ENCODE results near the gene SUMF1. TPM values are rescaled to one million over a fixed set of nuclear protein-coding genes. Genes with fewer than 3 reads are reported as not detected.

SUMF1 gene
- total RNA-seq, 1 donor: 94.5 TPM

DNA sequence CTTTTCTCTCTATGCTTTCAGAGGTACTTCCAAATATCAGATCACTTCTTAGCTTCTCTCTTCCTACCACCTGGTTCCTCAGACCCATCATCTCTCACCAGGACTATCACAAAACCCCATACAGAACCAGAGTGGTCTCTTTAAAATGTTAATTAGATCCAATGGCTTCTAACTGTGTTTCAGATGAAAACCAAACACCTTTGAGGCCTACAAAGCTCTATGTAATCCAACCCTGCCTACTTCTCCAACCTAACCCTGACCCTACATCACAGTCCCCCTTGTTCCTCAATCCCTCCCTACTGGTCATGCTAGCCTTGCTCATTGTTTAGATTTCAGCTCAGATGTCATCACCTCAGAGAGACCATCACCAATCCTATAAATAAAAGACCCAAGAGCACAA lies 34.8 kb downstream of the SUMF1 start:
- H3K36me3 ChIP-seq (ENCODE audit: insufficient read depth, low read length): no peaks in the 10 kb centered on the region
- H3K27me3 ChIP-seq (ENCODE audit: insufficient read depth, low read length): no peaks in the 10 kb centered on the region
- no peak overlapping the region for H2AFZ ChIP-seq (ENCODE audit: low read length)
- no peak overlapping the region for H3K27ac ChIP-seq (ENCODE audit: low read depth, low read length)
- H3K4me3 ChIP-seq (ENCODE audit: insufficient read depth, low read length): no peak overlapping the region
- no peak for DNase-seq (ENCODE audit: insufficient read length, low spot score, missing footprints)
- H3K9me3 ChIP-seq (ENCODE audit: low read depth, low read length): no peaks in the 10 kb centered on the region
- H3K4me1 ChIP-seq (ENCODE audit: insufficient read depth, low read length): peaks cover 2% of the 10 kb centered on the region
- TF ChIP-seq CTCF (IDR thresholded peaks at IDR 0.05; ENCODE audit: extremely low read depth, low read depth, low read length): no peak
- no peak overlapping the region for H3K4me2 ChIP-seq (ENCODE audit: insufficient read depth, low read length)
- no peaks in the 10 kb centered on the region for H3K79me2 ChIP-seq (ENCODE audit: insufficient read depth, low read length)
- no peaks in the 10 kb centered on the region for H4K20me1 ChIP-seq (ENCODE audit: insufficient read depth, low read length)

DNA sequence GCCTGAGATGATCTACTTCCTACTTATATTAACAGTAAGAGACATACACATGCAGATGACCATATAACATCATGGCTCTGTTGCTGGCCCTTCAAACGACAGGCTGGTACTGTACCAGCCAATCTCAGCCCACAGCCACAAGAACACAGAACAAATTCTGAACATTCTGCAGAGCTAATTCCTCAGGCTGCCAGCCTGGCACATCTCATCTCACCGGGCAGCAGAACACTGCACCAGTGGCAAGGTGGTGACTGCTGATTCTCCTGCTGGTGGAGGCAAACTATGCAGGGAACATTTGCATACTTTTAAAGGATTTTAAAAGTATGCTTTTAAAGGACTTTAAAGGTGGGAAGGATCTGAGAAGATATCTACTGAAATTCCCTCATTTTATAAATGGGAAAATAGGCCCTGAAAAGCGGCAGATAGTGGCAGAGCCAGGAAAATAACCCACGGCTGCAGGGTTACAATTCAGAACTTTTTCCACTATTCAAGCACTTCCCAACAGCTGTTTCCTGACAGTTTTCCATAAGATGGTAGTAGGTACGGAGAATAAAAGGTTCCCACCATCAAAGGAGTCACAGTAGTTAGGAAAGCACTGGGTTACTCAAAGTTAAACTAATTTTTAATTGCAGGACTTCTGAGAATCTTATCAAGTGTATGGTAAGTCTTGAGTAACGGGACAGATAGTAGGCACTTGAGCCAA lies 37.3 kb downstream of the SUMF1 start:
- no peak overlapping the region for H3K4me2 ChIP-seq (ENCODE audit: insufficient read depth, low read length)
- H3K79me2 ChIP-seq (ENCODE audit: insufficient read depth, low read length): no peaks in the 10 kb centered on the region
- H2AFZ ChIP-seq (ENCODE audit: low read length): no peak overlapping the region
- no peaks in the 10 kb centered on the region for H3K36me3 ChIP-seq (ENCODE audit: insufficient read depth, low read length)
- H3K27me3 ChIP-seq (ENCODE audit: insufficient read depth, low read length): no peaks in the 10 kb centered on the region
- H3K4me3 ChIP-seq (ENCODE audit: insufficient read depth, low read length): no peak overlapping the region
- no peaks in the 10 kb centered on the region for H4K20me1 ChIP-seq (ENCODE audit: insufficient read depth, low read length)
- H3K9me3 ChIP-seq (ENCODE audit: low read depth, low read length): no peaks in the 10 kb centered on the region
- no peak overlapping the region for H3K27ac ChIP-seq (ENCODE audit: low read depth, low read length)
- peaks cover 21% of the 10 kb centered on the region for H3K4me1 ChIP-seq (ENCODE audit: insufficient read depth, low read length)
- no peak for DNase-seq (ENCODE audit: insufficient read length, low spot score, missing footprints)
- TF ChIP-seq CTCF (IDR thresholded peaks at IDR 0.05; ENCODE audit: extremely low read depth, low read depth, low read length): no peak

- Histone ChIP-seq H3K27ac (ENCODE audit: low read depth, low read length) (peak overlapping the region; percentile 80), H3K4me2 (ENCODE audit: insufficient read depth, low read length) (peak overlapping the region; percentile 49)
- no peak for TF ChIP-seq CTCF (IDR thresholded peaks at IDR 0.05; ENCODE audit: extremely low read depth, low read depth, low read length)
Measured at GRCh38 chr3:4426782-4427344, 40.2 kb downstream of the SUMF1 start.

GRCh38 chr3:4426261-4426781 lies 40.7 kb downstream of the SUMF1 start:
- no peak for TF ChIP-seq CTCF (IDR thresholded peaks at IDR 0.05; ENCODE audit: extremely low read depth, low read depth, low read length)
- Histone ChIP-seq H3K27ac (ENCODE audit: low read depth, low read length) (peak overlapping the region; percentile 80), H3K4me1 (ENCODE audit: insufficient read depth, low read length) (peaks cover 24% of the 10 kb centered on the region), H3K36me3 (ENCODE audit: insufficient read depth, low read length) (no peaks in the 10 kb centered on the region), H3K4me2 (ENCODE audit: insufficient read depth, low read length) (peak overlapping the region; percentile 49), H3K4me3 (ENCODE audit: insufficient read depth, low read length) (no peak overlapping the region), H3K79me2 (ENCODE audit: insufficient read depth, low read length) (no peaks in the 10 kb centered on the region), H3K27me3 (ENCODE audit: insufficient read depth, low read length) (no peaks in the 10 kb centered on the region), H4K20me1 (ENCODE audit: insufficient read depth, low read length) (no peaks in the 10 kb centered on the region), H3K9me3 (ENCODE audit: low read depth, low read length) (no peaks in the 10 kb centered on the region), H2AFZ (ENCODE audit: low read length) (no peak overlapping the region)
- DNase-seq (ENCODE audit: insufficient read length, low spot score, missing footprints): no peak

More at GRCh38 chr3:4426782-4427344, 40.2 kb downstream of the SUMF1 start:
- no peaks in the 10 kb centered on the region for H3K9me3 ChIP-seq (ENCODE audit: low read depth, low read length)
- H2AFZ ChIP-seq (ENCODE audit: low read length): no peak overlapping the region
- peak overlapping the region; percentile 1 for H3K4me3 ChIP-seq (ENCODE audit: insufficient read depth, low read length)
- H4K20me1 ChIP-seq (ENCODE audit: insufficient read depth, low read length): no peaks in the 10 kb centered on the region
- peak; percentile 79 for DNase-seq (ENCODE audit: insufficient read length, low spot score, missing footprints)
- H3K4me1 ChIP-seq (ENCODE audit: insufficient read depth, low read length): peaks cover 21% of the 10 kb centered on the region
- no peaks in the 10 kb centered on the region for H3K36me3 ChIP-seq (ENCODE audit: insufficient read depth, low read length)
- no peaks in the 10 kb centered on the region for H3K27me3 ChIP-seq (ENCODE audit: insufficient read depth, low read length)
- H3K79me2 ChIP-seq (ENCODE audit: insufficient read depth, low read length): no peaks in the 10 kb centered on the region
